Inflammatory macrophage (primary cell): ENCODE data around the gene TBX1.
"Not testable (repeated sequence)": the region's sequence is repeated elsewhere in the genome, so short reads cannot be mapped to it uniquely, and the experiment has no call there.

Experiments
- DNase-seq, 2 donors: peaks; one replicate each; pipeline ENCODE4 v3.0.0-alpha.2; 2020 to 2022

TBX1 gene

DNA sequence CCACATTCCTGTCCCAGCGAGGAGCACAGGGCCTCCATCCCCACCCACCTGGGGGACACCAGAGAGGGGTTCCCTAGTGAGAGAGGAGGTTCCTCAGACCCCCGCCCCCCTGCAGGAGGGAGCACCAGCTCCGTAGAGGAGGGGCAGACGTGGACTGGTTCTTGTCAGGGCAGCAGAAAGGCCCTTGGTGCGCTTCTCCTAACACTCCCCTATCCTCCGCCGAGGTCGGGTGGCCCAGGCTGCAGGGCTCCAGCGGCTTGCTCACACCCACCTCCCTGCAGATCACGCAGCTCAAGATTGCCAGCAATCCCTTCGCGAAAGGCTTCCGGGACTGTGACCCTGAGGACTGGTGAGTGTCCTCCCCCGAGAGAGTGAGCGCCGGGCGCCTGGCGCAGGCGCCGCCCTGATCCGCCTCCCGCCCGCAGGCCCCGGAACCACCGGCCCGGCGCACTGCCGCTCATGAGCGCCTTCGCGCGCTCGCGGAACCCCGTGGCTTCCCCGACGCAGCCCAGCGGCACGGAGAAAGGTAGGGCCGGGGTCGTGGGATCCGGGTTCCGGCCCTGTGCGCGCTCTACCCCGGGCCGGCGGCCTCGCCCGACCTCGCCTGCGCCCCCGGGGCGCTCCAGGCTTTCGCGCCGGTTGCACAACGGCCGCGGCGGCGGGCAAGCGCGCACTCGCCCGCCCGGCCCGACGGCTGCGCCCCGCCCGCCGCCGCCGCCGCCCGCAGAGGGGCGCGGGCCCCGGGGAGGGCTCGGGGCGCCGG lies 5.1 kb downstream of the TBX1 start:
- peak; percentile 65 to 74 for DNase-seq

DNA sequence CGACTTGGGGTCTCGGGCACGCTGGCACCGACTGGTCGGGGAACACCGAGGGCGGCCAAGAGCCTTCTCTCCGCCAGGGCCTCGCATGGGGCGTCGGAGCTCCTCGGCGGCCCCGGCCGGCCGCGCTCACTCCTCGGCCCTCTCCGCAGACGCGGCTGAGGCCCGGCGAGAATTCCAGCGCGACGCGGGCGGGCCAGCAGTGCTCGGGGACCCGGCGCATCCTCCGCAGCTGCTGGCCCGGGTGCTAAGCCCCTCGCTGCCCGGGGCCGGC lies 5.6 kb downstream of the TBX1 start:
- no peak for DNase-seq

DNA sequence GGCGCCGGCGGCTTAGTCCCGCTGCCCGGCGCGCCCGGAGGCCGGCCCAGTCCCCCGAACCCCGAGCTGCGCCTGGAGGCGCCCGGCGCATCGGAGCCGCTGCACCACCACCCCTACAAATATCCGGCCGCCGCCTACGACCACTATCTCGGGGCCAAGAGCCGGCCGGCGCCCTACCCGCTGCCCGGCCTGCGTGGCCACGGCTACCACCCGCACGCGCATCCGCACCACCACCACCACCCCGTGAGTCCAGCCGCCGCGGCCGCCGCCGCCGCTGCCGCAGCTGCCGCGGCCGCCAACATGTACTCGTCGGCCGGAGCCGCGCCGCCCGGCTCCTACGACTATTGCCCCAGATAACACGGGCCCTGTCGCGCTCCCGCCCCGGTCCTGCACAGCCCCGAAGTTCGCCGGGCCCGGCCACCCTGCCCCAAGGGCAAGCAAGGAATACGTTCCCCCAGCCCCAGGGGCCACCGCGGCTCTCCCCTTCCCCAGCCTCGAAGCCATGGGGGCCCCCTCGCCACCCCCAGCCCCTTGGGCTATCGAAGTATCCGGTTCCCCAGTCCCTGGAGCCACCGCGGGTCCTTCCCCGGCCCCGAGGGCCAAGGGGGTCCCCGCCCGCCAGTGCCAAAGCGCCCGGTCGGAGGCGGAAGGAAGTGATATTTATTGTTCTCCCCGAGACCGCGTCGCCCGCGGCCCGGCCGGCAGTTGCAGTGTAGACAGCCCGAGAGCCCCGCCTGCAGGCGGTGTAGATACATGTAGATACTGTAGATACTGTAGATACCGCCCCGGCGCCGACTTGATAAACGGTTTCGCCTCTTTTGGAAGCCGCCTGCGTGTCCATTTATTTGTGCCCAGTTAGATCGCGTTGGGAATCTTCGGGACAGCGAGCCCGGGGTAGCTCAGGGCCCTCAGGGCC lies 6.2 kb downstream of the TBX1 start:
- DNase-seq, result peak; percentile 79 to 81

DNA sequence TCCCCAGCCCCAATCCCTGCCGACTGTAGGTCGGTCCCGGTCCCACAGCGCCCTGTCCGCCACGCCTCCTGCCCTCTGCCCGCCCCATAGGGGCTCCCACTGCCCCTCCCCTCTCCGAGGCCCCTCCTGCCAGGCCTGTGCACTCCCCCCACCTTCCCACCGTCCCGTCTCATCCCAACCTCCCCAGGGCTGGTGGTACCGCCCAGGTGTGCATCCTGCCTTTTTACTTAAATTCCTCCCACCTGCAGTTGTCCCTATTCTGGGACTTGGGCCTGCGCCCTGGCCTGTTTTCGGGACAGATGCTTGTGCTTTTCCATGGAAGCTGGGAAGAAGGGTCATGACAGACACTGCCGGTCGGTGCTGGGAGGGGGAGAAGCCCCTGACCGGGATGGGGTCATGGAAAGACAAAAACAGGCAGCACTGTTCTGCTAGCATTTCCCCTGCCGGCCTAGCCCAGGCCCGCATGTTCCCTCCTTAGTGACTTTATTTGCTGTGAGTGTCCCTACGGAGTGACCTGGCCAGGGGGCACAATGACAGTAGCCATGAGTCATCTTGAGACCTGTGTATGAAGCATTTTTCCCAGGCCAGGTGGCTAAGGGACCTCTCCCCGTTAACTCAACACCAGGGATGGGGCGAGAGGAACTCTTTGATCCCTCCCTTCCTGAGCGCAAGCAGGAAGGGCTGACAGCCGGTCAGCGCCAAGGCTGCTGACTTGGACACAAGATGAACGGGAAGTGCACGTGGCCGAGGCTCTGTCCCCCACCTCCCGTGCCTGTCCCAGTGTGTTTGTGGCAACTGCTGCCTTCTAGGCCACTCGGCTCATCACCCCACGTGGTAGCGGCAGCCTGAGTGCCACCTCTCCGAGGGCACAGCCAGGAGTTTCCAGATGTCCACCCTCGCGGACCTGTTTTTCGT lies 7.1 kb downstream of the TBX1 start:
- DNase-seq, result peak; percentile 52 to 59

DNA sequence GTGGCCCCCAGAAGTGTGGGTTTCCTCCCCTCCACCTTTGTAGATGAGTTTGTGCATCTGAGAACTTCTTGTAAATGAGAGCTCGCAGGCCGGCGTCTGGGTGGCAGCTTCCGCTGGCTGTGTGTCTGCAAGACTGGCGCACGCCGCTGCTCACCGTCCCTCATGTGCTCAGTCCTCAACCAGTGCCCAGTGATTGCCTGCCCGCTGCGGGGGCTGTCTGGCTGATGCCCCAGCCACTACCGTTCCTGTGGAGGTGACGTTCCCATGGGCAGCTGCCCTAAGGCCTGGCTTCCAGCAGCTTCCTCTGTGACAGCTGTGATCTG lies 8.8 kb downstream of the TBX1 start:
- DNase-seq, result no peak

DNA sequence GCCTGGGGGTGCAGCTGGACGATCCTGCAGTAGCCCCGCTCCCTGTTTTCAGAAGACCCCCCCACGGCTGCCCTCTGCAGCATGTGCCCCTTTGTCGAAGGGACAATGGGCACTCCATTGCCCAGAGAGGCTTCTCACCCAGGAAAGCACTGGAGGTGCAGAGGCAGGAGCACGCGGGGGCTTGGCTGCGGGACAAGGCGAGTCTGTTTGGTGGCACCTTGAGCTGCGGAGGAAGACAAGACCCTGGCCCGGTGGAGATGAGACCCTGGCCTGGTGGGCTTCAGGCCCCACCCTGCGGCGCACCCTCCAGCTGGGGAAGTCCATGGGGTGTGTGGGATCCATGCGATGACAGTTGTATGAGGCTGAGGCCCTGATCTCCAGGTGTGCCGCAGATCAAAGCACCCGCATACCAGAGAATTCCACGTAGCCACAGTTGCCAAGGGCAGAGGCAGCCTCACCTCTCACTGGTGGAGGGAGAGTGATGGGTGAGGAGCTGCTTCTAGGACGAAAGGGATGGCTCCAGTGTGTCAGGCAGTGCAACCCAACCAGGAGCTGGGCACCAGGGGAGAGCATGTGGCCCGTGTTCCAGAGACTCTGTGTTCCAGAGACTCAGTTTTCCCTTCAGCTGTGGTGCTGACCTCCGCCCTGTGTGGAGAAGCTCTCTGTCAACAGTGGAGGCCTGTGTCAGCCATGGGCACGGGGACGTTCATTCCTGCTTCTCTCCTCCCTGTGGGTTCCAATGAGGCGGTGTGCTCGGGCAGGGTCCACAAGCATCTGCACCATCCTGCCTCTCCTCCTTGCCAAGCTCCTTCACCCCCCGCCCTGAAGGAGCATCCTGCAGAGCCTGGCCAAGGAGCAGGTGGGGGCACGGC lies 10.0 kb downstream of the TBX1 start:
- no peak for DNase-seq

DNA sequence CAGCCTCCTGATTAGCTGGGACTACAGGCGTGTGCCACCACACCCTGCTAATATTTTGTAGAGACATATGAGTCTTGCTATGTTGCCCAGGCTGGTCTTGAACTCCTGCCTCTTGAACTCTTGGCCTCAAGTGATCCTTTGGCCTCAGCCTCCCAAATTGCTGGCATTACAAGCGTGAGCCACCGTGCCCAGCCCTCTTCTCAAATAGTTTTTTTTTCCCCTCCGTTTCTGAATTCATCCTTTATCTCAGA lies 11.8 kb downstream of the TBX1 start:
- DNase-seq, result no peak

DNA sequence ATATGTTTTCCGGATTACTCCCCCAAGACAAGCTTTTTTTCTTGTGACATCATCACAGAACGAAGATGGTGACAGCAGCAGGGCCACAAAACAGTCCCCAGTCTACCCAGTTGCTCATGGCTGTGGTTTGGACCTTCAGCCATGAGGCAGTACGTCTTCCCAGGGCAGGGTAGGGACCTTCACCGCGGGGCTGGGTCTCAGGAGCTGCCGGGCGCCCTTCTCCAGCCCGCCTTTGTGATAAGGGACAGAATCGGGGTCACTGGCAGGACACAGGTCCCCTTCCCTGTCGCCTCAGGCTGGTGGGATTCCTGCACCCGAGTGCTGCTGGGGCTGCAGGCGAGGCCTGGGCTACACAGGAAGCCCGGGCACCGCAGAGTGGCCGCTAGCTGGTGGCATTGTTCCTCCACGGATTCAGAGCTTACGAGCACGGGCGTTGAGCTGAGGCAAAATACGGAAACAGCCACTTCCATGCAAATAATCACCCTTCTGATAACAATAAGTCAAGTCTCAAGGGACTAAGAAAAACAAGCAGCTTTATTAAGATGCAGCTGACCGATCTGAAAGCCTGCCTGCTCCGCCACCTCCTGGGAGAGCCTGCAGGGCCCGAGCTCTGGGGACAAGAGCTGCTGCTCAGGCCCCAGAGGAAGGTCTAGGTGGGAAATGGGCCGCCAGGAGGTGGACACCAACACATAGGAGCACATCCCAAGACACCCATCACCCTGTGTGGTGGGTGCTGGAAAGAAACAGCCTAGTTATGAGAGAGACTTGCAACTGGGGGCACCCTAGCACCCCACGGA lies 12.3 kb downstream of the TBX1 start:
- DNase-seq, result peak; percentile 53 to 67

DNA sequence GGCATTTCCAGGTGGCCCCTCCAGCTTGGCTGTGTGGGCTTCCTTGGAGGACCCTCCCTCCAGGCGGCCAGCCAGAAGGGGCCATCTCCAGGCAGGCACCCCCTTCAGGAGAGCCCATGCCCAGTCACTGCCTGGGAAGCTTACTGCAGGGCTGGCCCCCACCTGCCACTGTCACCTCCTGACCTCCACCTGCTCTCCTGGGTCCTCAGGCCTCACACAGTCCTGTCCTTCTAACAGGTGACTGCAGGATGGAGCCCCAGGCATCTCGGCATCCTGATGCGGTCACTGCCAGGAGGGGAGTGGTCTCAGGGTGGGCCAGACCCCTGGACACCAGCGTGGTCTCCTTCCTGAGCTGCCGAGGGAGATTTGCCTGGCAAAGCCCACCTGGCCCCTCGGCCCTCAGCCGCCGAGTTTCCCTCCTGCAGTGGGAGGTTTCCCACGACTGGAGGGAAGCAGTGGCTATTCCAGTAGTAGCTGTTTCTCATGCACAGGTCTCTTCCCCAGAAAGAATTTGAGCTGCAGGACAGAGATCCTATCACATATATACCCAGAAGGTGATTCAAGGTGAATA lies 13.0 kb downstream of the TBX1 start:
- no peak for DNase-seq

DNA sequence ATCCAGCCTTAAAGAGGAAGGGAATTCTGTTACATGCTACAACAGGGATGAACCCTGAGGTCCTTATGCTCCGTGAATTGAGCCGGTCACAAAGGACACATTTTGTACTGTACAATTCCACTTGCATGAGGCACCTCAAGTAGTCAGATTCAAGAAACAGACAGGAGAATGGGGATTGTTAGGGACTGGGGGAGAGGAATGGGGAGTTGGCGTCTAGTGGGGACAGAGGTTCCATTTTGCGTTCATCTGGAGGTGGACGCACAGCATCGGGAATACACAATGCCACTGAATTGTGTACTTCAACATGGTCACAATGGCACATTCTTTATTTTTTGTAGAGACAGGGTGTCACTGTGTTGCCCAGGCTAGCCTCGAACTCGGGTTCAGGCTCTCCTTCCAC lies 14.1 kb downstream of the TBX1 start:
- no peak for DNase-seq

DNA sequence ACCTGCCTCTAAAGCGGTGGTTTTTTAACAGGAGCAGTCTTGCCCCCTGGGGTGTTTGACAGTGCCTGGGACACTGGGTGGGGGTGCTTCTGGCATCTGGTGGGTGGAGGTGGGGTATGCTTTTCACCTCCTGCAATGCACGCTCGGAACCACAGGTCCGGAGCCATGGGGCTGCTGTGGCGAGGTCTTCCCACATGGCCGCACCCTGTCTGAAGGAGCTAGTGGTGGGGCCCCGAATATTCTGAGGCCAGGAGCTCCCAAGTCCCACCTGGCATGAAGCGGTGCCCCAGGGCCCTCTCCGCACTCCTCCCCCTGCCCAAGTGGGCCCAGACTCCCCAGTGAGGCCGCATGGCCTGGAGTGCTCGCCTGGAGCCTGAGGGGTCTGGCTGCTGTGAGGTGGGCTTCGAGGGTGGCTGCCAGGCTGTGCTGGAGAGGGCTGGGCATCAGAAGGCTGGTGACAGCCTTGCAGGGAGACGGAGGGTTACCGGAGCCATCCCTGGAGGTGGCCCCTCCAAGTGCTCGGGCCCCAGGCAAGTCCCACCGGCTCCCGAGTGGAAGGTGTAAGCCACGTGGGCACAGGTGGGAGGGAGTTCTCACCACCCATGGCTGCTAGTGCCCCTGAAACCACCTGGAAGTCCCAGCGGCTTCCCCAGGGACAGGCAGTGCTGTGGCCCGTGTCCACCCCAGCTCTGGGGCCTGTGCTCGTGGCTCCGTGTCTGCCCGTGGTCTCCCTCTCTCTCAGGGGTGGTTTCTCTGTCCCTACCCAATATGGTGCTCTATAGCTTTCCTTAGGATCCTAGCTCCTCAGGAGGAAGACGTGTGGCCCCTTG lies 15.1 kb downstream of the TBX1 start:
- DNase-seq, result no peak

DNA sequence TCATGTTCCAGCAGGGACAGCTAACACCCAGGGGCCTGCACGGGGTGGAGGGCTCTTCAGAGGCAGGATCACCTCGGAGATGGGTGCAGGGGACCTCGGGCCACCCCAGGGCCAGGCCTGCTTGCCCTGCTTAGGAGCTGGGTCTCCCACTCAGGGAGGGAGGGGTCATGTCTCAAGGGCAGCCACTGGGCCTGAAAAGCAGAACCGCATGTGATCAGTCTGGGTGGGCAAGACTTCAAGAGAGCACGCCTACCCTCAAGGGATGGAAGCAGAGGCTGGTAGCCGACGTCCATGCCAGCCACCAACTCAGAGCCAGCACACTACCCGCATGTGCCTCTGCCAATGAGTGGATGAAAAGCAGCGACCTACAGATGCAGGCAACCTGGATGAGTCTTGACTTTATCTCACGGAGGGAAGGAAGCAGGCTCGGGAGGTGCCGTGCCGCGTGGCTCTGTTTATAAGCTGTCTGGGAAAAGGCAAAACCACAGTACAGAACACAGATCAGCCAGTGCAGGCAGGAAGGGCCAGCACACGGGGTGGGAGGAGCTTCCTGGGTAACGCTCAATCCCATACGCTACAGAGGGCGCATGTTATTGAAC lies 16.0 kb downstream of the TBX1 start:
- peak in 1 of 2 donors; percentile 53 for DNase-seq

DNA sequence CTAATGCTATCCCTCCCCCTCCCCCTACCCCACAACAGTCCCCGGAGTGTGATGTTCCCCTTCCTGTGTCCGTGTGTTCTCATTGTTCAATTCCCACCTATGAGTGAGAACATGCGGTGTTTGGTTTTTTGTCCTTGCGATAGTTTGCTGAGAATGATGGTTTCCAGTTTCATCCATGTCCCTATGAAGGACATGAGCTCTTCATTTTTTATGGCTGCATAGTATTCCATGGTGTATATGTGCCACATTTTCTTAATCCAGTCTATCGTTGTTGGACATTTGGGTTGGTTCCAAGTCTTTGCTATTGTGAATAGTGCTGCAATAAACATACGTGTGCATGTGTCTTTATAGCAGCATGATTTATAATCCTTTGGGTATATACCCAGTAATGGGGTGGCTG lies 16.6 kb downstream of the TBX1 start:
- not testable (repeated sequence) for DNase-seq

DNA sequence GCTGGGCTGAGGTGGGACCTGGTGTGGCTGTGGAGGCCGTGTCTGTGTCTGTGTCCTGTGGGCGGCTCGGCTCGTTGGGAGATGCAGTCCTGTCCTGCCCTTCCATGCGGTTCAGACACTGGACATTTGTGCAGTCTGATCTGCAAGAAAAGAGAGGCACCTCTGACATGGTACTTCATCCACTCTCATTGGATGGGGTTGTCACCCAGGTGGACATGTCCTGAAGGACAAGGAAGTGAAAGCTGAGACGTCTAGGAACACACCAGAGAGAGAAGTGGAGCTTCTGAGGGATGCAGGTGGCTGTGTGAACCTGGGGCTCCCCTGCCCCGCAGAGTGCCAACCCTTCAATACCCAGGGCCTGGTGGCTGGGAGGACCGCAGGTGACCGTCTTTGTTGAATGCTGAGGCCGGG lies 18.4 kb downstream of the TBX1 start:
- no peak for DNase-seq

DNA sequence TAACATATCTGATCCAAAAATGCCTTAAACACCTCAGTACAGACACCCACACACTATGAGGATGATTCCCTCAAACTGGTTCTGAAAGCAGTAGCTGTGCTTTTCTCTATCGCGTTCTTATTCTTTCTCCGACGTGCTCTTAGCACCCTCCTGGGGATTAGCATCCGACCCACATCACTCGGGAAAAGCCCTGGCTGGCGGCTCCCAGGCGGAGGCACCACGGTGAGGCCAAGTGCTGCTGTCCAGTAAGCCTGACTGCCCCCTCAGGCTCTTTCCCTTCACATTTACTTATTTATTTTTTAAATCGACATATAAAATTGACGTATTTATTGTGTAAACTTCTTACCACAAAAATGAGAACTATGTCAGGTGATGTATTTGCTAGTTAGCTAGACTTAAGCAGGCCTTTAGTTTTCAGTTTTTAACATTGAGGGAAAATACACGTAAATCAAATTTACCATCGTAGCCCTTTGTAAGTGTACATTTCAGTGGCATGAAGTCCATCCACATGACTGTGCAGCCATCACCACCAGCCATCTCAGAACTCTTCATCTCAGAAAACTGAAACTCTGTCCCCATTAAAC lies 19.2 kb downstream of the TBX1 start:
- peak in 1 of 2 donors; percentile 7 for DNase-seq

DNA sequence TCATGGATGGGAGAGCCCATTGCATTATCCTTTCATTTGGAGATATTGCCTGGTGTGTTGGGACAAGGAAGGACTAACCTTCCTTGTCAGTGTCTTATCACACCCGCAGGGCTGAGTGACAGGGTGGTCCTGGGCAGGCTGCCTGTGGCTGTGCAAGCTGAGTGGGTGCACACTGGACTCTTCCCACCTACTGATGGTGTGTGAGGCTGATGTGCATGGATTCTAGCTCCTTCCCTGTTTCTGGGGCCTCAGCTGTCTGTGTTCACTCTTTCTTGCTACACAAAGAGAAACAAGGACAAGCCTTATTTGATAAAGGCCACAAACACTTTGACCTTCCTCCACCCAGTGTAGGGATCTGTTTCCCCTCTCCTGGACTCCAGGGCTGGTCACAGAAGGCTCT lies 22.0 kb downstream of the TBX1 start:
- no peak for DNase-seq

DNA sequence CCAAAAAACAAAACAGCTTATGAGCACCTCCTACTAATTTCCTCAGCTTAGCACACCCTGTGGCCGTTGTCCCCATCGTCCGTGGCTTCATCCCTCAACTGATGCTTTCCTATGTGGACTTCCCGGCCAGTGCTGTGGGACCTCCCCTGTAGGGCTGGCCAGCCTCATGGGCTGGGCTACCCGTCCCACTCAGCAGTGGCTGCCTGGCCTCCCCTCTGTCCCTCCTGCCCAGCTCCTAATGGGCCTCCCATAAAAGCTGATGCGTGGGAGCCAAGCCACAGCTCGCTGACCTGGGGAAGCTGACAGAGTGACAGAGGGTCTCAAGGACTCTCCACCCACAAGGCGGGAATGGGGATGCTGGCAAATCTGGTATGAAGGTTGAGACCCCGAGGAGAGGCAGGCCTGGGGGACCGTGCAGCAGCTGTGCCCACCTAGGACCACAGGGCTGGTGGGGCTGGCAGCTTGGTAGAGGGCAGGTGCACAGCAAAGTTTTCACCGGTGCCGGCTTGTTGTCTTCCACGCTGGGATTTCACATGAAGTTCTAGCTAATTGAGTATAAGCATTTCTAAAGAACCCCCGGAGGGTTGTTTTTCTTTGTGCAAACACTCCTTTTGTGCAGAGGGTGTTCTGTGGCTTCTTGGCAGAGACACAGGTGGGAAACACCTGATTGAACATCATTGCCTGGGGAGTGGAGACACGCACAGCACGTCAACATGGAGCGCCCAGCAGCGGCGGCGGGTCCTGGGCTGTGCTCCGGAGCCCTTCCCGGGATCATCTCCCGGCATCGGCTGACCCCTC lies 23.2 kb downstream of the TBX1 start:
- DNase-seq, result peak in 1 of 2 donors; percentile 0

DNA sequence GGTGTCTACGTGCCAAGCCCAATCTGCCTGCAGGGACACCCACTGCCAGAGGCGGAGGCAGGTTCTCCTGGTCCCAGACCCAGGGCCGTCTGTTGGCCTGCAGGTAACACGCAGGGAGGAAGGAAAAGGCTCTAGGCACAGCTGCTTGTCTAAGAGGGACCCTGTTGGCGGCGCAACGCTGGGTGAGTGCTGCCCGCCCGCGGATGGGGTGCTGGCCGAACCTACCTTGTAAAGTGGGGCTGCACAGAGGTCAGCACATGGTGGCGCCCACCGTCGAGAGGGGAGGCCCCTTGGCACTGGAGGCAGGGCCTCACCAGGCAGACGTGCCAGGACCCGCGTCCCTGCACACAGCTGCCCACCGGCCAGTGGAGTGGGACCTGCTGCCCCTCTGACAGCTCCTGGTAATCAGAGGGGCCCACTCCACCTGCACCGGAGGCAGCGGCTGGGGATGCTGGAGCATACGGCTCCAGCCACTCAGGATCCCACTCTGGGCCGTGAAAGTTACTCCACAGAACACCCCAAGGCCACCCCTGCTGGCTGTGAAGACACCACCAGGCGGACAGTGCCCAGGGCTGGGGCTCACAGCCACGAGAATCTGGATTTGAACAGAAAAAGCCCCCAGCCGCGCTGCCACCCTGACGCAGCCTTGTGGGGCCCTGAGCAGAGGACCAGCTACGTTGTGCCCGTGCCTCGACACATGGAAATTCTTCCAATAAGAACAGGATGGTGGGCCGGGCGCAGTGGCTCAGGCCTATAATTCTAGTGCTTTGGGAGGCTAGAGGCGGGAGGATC lies 24.0 kb downstream of the TBX1 start:
- DNase-seq, result peak in 1 of 2 donors; percentile 1
